ENCODE results near the gene CEP250. TPM values are rescaled to one million over a fixed set of nuclear protein-coding genes. Genes with fewer than 3 reads are reported as not detected.

Gene CEP250
- polyA plus RNA-seq, 1 donor from 2014 or later: 23.1 TPM

- H3K36me3 Mint-ChIP-seq: no peaks in the 10 kb centered on the region
- peaks cover 11 to 24% (median 15%) of the 10 kb centered on the region in 3 donors for H3K4me1 Mint-ChIP-seq
- H3K27me3 Mint-ChIP-seq: no peaks in the 10 kb centered on the region
- no peak overlapping the region for H3K27ac Mint-ChIP-seq
- H3K4me3 Mint-ChIP-seq: no peak overlapping the region
- no peaks in the 10 kb centered on the region for H3K9me3 Mint-ChIP-seq
Measured at GRCh38 chr20:35466856-35467255, 11.5 kb downstream of the CEP250 start.

DNA sequence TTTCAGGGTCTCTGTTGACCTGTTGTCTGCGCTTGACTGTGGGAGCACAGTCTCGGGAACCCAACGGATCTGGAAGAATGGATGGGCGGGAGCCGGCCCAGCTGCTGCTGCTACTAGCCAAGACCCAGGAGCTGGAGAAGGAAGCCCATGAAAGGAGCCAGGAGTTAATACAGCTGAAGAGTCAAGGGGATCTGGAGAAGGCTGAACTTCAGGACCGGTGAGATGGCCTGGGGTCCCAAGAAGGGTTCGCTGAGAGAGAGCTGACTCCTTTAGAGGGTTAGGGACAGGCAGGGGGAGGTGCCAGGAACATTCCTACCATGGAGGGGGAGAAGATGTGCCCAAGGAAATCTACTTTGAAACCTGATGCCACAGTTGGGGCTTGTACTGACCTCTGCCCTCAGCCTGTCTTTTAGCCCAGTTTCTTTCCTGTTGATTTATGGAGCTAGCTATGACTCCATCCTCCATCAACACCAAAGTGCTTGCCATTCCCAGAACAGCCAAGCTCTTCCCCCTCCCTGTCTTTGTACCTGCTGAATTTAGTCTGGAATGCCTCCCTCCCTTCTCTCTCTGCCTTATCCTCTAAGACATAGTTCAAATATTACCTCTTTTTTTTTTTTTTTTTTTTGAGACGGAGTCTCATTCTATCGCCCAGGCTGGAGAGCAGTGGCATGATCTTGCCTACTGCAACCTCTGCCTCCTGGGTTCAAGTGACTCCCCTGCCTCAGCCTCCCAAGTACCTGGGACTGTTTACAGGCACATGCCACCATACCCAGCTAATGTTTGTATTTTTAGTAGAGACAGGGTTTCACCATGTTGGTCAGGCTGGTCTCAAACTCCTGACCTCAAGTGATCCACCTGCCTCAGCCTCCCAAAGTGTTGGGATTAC lies 12.2 kb downstream of the CEP250 start:
- H3K36me3 Mint-ChIP-seq: no peaks in the 10 kb centered on the region
- H3K27me3 Mint-ChIP-seq: no peaks in the 10 kb centered on the region
- H3K4me3 Mint-ChIP-seq: no peak overlapping the region
- H3K4me1 Mint-ChIP-seq: peaks cover 17 to 23% (median 18%) of the 10 kb centered on the region in 3 donors
- no peaks in the 10 kb centered on the region for H3K9me3 Mint-ChIP-seq
- no peak overlapping the region for H3K27ac Mint-ChIP-seq

DNA sequence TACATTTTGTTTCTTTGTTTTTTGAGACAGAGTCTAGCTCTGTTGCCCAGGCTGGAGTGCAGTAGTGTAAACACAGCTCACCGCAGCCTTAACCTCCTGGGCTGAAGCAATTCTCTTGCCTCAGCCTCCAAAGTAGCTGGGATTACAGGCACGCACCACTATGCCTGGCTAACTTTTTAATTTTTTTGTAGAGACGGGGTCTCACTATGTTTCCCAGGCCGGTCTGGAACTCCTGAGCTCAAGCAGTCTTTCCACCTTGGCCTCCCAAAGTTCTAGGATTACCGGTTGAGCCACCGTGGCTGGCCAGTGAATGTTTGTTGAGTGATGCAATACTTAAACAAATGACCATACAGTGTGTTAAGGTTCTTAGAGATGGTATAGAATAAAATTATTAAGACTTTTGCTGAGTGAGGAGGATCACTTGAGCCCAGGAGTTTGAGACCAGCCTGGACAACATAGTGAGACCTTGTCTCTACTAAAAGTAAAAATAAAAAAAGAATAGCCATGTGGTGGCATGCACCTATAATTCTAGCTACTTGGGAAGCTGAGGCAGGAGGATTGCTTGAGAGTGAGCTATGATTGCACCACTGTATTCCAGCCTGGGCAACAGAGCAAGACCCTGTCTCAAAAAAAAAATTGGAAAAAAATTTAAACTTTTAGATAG lies 13.4 kb downstream of the CEP250 start:
- Mint-ChIP-seq H3K27ac (no peak overlapping the region), H3K4me1 (peaks cover 12 to 17% (median 16%) of the 10 kb centered on the region in 3 donors), H3K4me3 (no peak overlapping the region), H3K27me3 (no peaks in the 10 kb centered on the region), H3K36me3 (no peaks in the 10 kb centered on the region), H3K9me3 (no peaks in the 10 kb centered on the region)

GRCh38 chr20:35472209-35472608 lies 16.8 kb downstream of the CEP250 start:
- H3K27ac Mint-ChIP-seq: peak overlapping the region in 2 of 3 donors; percentile 42 to 51
- H3K27me3 Mint-ChIP-seq: no peaks in the 10 kb centered on the region
- H3K9me3 Mint-ChIP-seq: no peaks in the 10 kb centered on the region
- H3K4me3 Mint-ChIP-seq: no peak overlapping the region
- H3K36me3 Mint-ChIP-seq: no peaks in the 10 kb centered on the region
- H3K4me1 Mint-ChIP-seq: peaks cover 11 to 17% (median 16%) of the 10 kb centered on the region in 3 donors

DNA sequence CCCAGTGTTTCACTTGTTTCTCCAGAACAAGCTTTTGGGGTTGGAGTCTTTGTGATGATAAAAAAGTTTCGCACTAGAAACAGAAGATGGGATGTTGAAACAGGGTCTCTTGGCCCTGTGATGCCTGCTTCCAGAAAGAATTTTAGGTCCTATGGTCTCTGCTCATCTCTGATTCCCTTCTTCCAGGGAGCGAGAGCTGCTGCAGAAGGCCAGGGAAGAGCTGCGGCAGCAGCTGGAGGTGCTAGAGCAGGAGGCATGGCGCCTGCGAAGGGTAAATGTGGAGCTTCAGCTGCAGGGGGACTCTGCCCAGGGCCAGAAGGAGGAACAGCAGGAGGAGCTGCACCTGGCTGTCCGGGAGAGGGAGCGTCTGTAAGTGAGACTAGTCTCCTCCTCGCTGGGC lies 18.3 kb downstream of the CEP250 start:
- H3K27ac Mint-ChIP-seq: no peak overlapping the region
- H3K4me3 Mint-ChIP-seq: no peak overlapping the region
- no peaks in the 10 kb centered on the region for H3K36me3 Mint-ChIP-seq
- no peaks in the 10 kb centered on the region for H3K27me3 Mint-ChIP-seq
- H3K9me3 Mint-ChIP-seq: no peaks in the 10 kb centered on the region
- H3K4me1 Mint-ChIP-seq: peaks cover 11 to 17% (median 16%) of the 10 kb centered on the region in 3 donors

DNA sequence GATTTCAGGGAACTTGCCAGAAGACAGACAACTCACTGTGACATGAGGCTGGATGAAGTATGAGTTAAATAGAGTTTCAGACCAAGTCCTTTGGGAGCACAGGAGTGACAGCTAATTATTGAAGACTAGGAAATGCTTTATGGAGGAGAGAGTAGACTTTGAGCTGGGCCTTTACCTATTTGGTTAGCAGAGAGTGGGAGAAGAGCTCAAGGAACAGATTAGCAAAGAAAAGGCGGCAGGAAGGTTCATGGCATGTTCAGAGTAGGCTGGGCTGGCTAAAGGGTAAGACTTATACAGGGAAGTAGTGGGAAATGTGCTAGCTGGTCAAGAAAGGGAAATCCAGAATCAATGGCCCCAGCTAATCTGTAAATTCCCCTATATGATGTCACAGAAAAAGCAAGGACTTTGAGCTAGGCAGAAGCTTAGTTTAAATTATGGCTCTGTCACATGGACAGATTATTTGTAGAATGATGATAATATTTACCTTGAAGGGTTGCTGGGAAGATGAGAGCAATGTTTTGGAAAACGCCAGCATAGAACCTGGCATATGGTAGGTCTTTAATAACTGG lies 19.0 kb downstream of the CEP250 start:
- Mint-ChIP-seq H3K9me3 (no peaks in the 10 kb centered on the region), H3K27me3 (no peaks in the 10 kb centered on the region), H3K27ac (no peak overlapping the region), H3K4me3 (no peak overlapping the region), H3K4me1 (peaks cover 11 to 18% (median 17%) of the 10 kb centered on the region in 3 donors), H3K36me3 (no peaks in the 10 kb centered on the region)

GRCh38 chr20:35476288-35476687 lies 20.9 kb downstream of the CEP250 start:
- H3K9me3 Mint-ChIP-seq: no peaks in the 10 kb centered on the region
- H3K36me3 Mint-ChIP-seq: no peaks in the 10 kb centered on the region
- H3K27me3 Mint-ChIP-seq: no peaks in the 10 kb centered on the region
- peaks cover 7 to 17% (median 11%) of the 10 kb centered on the region in 3 donors for H3K4me1 Mint-ChIP-seq
- H3K4me3 Mint-ChIP-seq: no peak overlapping the region
- no peak overlapping the region for H3K27ac Mint-ChIP-seq

DNA sequence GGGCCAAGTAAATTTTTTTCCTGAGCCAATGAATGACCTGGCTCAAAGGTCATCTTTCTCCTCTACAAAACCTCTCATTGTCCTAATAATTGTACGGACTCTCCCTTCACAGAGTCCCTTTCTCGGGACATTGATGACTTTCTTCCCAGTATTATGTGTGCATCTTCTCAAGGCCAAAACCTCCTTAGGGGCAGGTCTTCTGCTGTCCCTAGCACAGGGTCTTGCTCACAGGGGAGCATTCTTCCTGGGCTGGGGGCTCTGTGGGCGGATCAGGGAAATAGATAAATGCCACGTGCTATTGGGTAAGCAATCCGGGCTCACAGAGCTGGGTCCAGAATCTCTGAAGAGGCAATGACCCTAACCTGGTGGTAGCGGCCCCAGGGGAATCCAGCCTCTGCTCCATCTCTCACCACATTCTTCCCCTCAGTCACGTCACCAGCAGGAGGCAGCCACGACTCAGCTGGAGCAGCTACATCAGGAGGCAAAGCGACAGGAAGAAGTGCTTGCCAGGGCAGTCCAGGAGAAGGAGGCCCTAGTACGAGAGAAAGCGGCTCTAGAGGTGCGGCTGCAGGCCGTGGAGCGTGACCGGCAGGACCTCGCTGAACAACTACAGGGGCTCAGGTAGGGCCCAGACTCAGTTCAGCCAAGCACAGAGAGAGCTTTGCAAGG lies 23.5 kb downstream of the CEP250 start:
- no peaks in the 10 kb centered on the region for H3K36me3 Mint-ChIP-seq
- H3K27me3 Mint-ChIP-seq: no peaks in the 10 kb centered on the region
- H3K9me3 Mint-ChIP-seq: no peaks in the 10 kb centered on the region
- H3K4me1 Mint-ChIP-seq: peaks cover 0 to 8% (median 3%) of the 10 kb centered on the region in 3 donors
- H3K27ac Mint-ChIP-seq: peak overlapping the region in 2 of 3 donors; percentile 77 to 81
- H3K4me3 Mint-ChIP-seq: peak overlapping the region in 1 of 4 donors; percentile 25

DNA sequence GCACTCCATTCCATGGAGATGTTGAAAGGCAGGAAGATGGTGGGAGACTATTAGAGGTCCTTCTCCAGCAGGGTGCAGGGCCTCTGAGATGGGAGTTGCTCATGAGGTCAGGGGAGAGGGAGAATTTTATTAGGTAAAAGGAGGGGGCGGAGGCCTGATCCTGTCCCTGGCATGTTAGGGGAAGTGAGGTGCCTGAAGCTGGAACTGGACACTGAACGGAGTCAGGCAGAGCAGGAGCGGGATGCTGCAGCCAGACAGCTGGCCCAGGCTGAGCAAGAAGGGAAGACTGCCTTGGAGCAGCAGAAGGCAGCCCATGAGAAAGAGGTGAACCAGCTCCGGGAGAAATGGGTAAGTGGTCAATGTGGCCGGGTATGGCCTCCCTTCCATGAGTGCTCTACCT lies 24.4 kb downstream of the CEP250 start:
- Mint-ChIP-seq H3K27me3 (no peaks in the 10 kb centered on the region), H3K36me3 (no peaks in the 10 kb centered on the region), H3K4me1 (peaks cover 0 to 10% (median 3%) of the 10 kb centered on the region in 3 donors), H3K9me3 (no peaks in the 10 kb centered on the region), H3K4me3 (no peak overlapping the region), H3K27ac (peak overlapping the region in 2 of 3 donors; percentile 55 to 71)

DNA sequence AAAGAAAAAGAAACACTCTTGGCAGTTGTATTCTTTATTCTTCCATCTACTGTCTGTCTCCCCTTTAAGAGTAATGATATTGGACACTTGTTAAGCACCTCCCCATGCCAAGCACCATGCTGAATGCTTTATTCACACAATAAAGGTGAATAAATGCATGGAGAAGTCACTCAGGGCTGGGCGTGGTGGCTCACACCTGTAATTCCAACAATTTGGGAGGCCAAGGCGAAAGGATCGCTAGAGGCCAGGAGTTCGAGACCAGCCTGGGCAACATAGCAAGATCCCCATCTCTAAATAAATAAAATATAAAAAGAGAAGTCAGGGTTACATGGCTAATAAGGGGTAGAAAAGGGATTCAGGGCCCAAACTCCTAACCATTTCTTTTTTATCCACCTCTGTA lies 32.1 kb downstream of the CEP250 start:
- Mint-ChIP-seq H3K4me1 (peaks cover 27 to 38% (median 35%) of the 10 kb centered on the region in 3 donors), H3K4me3 (no peak overlapping the region), H3K27me3 (no peaks in the 10 kb centered on the region), H3K36me3 (peaks cover 4% of the 10 kb centered on the region), H3K27ac (no peak overlapping the region), H3K9me3 (no peaks in the 10 kb centered on the region)

DNA sequence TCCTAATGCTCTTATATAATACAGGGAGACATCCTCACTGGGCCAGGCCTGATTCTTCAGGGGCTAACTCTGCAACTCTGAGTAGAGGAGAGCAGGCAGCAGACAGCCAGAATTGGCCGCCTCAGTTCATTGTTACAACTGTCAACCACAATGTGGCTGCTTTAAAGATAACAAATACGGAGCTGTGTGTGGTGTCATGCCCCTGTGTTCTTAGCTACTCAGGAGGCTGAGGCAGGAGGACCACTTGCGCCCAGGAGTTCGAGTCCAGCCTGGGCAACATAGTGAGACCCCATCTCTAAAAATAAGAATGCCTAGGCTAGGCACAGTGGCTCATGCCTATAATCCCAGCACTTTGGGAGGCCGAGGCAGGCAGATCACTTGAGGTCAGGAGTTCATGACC lies 34.3 kb downstream of the CEP250 start:
- H3K9me3 Mint-ChIP-seq: no peaks in the 10 kb centered on the region
- peaks cover 4% of the 10 kb centered on the region for H3K36me3 Mint-ChIP-seq
- no peaks in the 10 kb centered on the region for H3K27me3 Mint-ChIP-seq
- H3K4me3 Mint-ChIP-seq: peak overlapping the region; percentile 69 to 84 (median 77)
- H3K4me1 Mint-ChIP-seq: peaks cover 33 to 41% (median 39%) of the 10 kb centered on the region in 3 donors
- peak overlapping the region in 1 of 3 donors; percentile 98 for H3K27ac Mint-ChIP-seq

GRCh38 chr20:35490736-35491181 lies 35.4 kb downstream of the CEP250 start:
- Mint-ChIP-seq H3K4me1 (peaks cover 33 to 46% (median 39%) of the 10 kb centered on the region in 3 donors), H3K36me3 (peaks cover 4% of the 10 kb centered on the region), H3K9me3 (no peaks in the 10 kb centered on the region), H3K27me3 (no peaks in the 10 kb centered on the region), H3K4me3 (peak overlapping the region; percentile 96 to 98 (median 98)), H3K27ac (peak overlapping the region; percentile 75 to 98 (median 95))

DNA sequence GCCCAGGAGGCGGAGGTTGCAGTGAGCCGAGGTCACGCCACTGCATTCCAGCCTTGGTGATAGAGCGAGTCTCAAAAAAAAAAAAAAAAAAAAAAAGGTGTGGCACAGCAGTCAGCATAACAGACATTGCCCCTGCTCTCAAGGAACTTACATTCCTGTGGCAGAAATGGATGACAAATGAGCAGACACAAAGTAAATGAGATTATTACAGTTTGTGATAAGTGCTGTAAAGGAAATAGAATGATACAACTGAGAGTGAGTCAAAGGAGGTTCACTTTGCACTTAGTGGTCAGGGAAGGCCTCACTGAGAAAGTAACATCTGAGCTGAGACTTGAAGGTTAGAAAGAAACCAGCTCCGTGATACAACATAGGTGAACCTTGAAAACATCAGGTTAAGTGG lies 36.4 kb downstream of the CEP250 start:
- peak overlapping the region; percentile 35 to 98 (median 95) for H3K27ac Mint-ChIP-seq
- peaks cover 32 to 45% (median 33%) of the 10 kb centered on the region in 3 donors for H3K4me1 Mint-ChIP-seq
- peaks cover 4% of the 10 kb centered on the region for H3K36me3 Mint-ChIP-seq
- peak overlapping the region; percentile 96 to 98 (median 98) for H3K4me3 Mint-ChIP-seq
- H3K9me3 Mint-ChIP-seq: no peaks in the 10 kb centered on the region
- H3K27me3 Mint-ChIP-seq: no peaks in the 10 kb centered on the region

DNA sequence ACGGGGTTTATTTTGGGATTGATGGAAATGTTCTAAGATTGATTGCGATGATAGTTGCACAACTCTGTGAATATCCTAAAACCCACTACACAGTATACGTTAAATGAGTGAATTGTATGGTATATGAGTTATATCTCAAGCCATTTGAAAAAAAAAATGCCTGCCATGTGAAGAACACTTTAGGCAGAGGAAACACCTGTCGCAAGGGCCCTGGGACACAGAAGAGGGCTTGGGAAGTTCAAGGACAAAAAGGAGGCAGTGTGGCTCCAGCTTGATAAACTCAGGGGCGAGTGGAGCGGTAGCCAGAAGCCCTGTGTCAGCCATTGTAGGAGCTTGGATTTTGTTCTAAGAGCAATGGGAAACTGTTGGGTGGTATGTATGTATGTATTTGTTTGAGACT lies 37.0 kb downstream of the CEP250 start:
- H3K27me3 Mint-ChIP-seq: no peaks in the 10 kb centered on the region
- H3K4me3 Mint-ChIP-seq: peak overlapping the region; percentile 96 to 98 (median 98)
- H3K4me1 Mint-ChIP-seq: peaks cover 32 to 44% (median 33%) of the 10 kb centered on the region in 3 donors
- H3K9me3 Mint-ChIP-seq: no peaks in the 10 kb centered on the region
- H3K36me3 Mint-ChIP-seq: peaks cover 4% of the 10 kb centered on the region
- H3K27ac Mint-ChIP-seq: peak overlapping the region; percentile 2 to 98 (median 35)
